HEK293 (cell line): ENCODE data around the gene TSPAN14.

Experiments
- CTCF ChIA-PET: fragments of 350-600 bp; formaldehyde crosslinking; extraction: SDS; loops from one replicate; lab custom pipeline; 2021; ENCODE audit warnings: antibody characterized with exemption; lab: Yijun Ruan, JAX
- POLR2A ChIA-PET: fragments of 300-600 bp; formaldehyde crosslinking; extraction: SDS; loops from one replicate; lab custom pipeline; 2020; ENCODE audit warnings: antibody characterized with exemption, inconsistent platforms; lab: Yijun Ruan, JAX
- H3K27ac ChIP-seq: fragments of 200-500 bp; sonication (Bioruptor generic); 2 replicates; pipeline ENCODE4 v1.5.1; 2014; ENCODE audit warnings: low read depth, low read length, control low read depth, inconsistent platforms; ENCODE audit errors: extremely low read depth
- H3K36me3 ChIP-seq, 2 experiments: fragments of 200-500 bp in 1 of 2; sonication (Bioruptor generic) in 1 of 2; 1 replicate in 1 of 2; 2 replicates in 1 of 2; pipeline ENCODE4 v1.5.1; 2014 to 2017; ENCODE audit warnings: inconsistent platforms in 2 of 2, low read length in 2 of 2; ENCODE audit not compliant: control insufficient read depth in 2 of 2, insufficient read depth in 1 of 2
- H3K4me1 ChIP-seq: fragments of 200-500 bp; sonication (Bioruptor generic); 2 replicates; pipeline ENCODE4 v1.5.1; 2014; ENCODE audit warnings: mild to moderate bottlenecking, low read length, inconsistent platforms; ENCODE audit not compliant: control insufficient read depth, insufficient read depth
- H3K4me3 ChIP-seq: 2 replicates; pipeline ENCODE4 v1.5.1; 2011; ENCODE audit warnings: low read depth, mild to moderate bottlenecking, control low read depth, low read length, moderate library complexity
- H3K9me3 ChIP-seq: fragments of 200-500 bp; sonication (Bioruptor generic); 2 replicates; pipeline ENCODE4 v1.5.1; 2014; ENCODE audit warnings: low read depth, low read length, inconsistent platforms; ENCODE audit not compliant: control insufficient read depth, insufficient read depth
- GFI1B ChIP-seq: fragments of 450-650 bp; formaldehyde crosslinking; IDR thresholded peaks from 2 replicates; pipeline ENCODE4 v1.5.1; 2016; ENCODE audit warnings: missing biosample characterization, missing genetic modification characterization
- GLIS2 ChIP-seq: fragments of 450-650 bp; formaldehyde crosslinking; IDR thresholded peaks from 2 replicates; pipeline ENCODE4 v1.5.1; 2016; ENCODE audit warnings: missing biosample characterization, missing genetic modification characterization
- HOXC10 ChIP-seq: sonication (generic); formaldehyde crosslinking; IDR thresholded peaks from 2 replicates; pipeline ENCODE4 v1.8.1; 2023; ENCODE audit warnings: mild to moderate bottlenecking, missing genetic modification reagents
- IKZF3 ChIP-seq: fragments of 450-650 bp; IDR thresholded peaks from 2 replicates; pipeline ENCODE4 v1.5.0; 2018; ENCODE audit warnings: missing biosample characterization, mild to moderate bottlenecking, missing genetic modification characterization, moderate library complexity
- KLF16 ChIP-seq: fragments of 450-650 bp; formaldehyde crosslinking; IDR thresholded peaks from 2 replicates; pipeline ENCODE4 v1.5.1; 2017; ENCODE audit warnings: missing biosample characterization, missing genetic modification characterization
- MEIS1 ChIP-seq: sonication (generic); formaldehyde crosslinking; IDR thresholded peaks from 2 replicates; pipeline ENCODE4 v1.8.1; 2022; ENCODE audit warnings: missing genetic modification reagents, mild to moderate bottlenecking, borderline replicate concordance
- OSR2 ChIP-seq: fragments of 450-650 bp; formaldehyde crosslinking; IDR thresholded peaks from 2 replicates; pipeline ENCODE4 v1.5.1; 2016; ENCODE audit warnings: missing biosample characterization, missing genetic modification characterization
- SCRT1 ChIP-seq: fragments of 450-650 bp; formaldehyde crosslinking; IDR thresholded peaks from 2 replicates; pipeline ENCODE4 v1.5.1; 2016; ENCODE audit warnings: missing biosample characterization, missing genetic modification characterization, borderline replicate concordance
- YY2 ChIP-seq: fragments of 450-650 bp; formaldehyde crosslinking; IDR thresholded peaks from 2 replicates; pipeline ENCODE4 v1.5.1; 2016; ENCODE audit warnings: missing biosample characterization, missing genetic modification characterization
- ZFHX2 ChIP-seq: fragments of 450-650 bp; formaldehyde crosslinking; conservative IDR thresholded peaks from 2 replicates; pipeline ENCODE4 v1.5.1; 2016; ENCODE audit warnings: missing biosample characterization, missing genetic modification characterization
- ZNF174 ChIP-seq: fragments of 450-650 bp; formaldehyde crosslinking; IDR thresholded peaks from 2 replicates; pipeline ENCODE4 v1.5.0; 2017; ENCODE audit warnings: missing biosample characterization, mild to moderate bottlenecking, missing genetic modification characterization
- ZNF211 ChIP-seq: fragments of 450-650 bp; formaldehyde crosslinking; IDR thresholded peaks from 2 replicates; pipeline ENCODE4 v1.5.1; 2016; ENCODE audit warnings: low read depth, missing biosample characterization, missing genetic modification characterization
- ZNF248 ChIP-seq: fragments of 450-650 bp; formaldehyde crosslinking; IDR thresholded peaks from 2 replicates; pipeline ENCODE4 v1.5.1; 2017; ENCODE audit warnings: missing biosample characterization, missing genetic modification characterization
- ZNF302 ChIP-seq: fragments of 450-650 bp; formaldehyde crosslinking; IDR thresholded peaks from 2 replicates; pipeline ENCODE4 v1.5.1; 2016; ENCODE audit warnings: missing biosample characterization, missing genetic modification characterization, low read depth
- ZNF350 ChIP-seq: fragments of 450-650 bp; formaldehyde crosslinking; IDR thresholded peaks from 2 replicates; pipeline ENCODE4 v1.5.0; 2017; ENCODE audit warnings: missing biosample characterization, mild to moderate bottlenecking, missing genetic modification characterization
- ZNF404 ChIP-seq: fragments of 450-650 bp; formaldehyde crosslinking; IDR thresholded peaks from 2 replicates; pipeline ENCODE4 v1.5.1; 2017; ENCODE audit warnings: missing biosample characterization, missing genetic modification characterization
- ZNF473 ChIP-seq: fragments of 450-650 bp; formaldehyde crosslinking; IDR thresholded peaks from 2 replicates; pipeline ENCODE4 v1.5.1; 2017; ENCODE audit warnings: missing biosample characterization, missing genetic modification characterization
- ZNF501 ChIP-seq: fragments of 450-650 bp; formaldehyde crosslinking; IDR thresholded peaks from 2 replicates; pipeline ENCODE4 v1.5.1; 2016; ENCODE audit warnings: missing biosample characterization, missing genetic modification characterization
- ZNF510 ChIP-seq: fragments of 450-650 bp; formaldehyde crosslinking; IDR thresholded peaks from 2 replicates; pipeline ENCODE4 v1.5.1; 2018; ENCODE audit warnings: mild to moderate bottlenecking, missing genetic modification characterization, missing biosample characterization; ENCODE audit not compliant: insufficient replicate concordance
- ZNF548 ChIP-seq: fragments of 450-650 bp; formaldehyde crosslinking; IDR thresholded peaks from 2 replicates; pipeline ENCODE4 v1.5.1; 2016; ENCODE audit warnings: missing biosample characterization, missing genetic modification characterization
- ZNF585B ChIP-seq: fragments of 450-650 bp; formaldehyde crosslinking; IDR thresholded peaks from 2 replicates; pipeline ENCODE4 v1.5.1; 2016; ENCODE audit warnings: missing biosample characterization, missing genetic modification characterization
- ZNF600 ChIP-seq: fragments of 450-650 bp; formaldehyde crosslinking; IDR thresholded peaks from 2 replicates; pipeline ENCODE4 v1.5.1; 2016; ENCODE audit warnings: missing biosample characterization, missing genetic modification characterization
- ZNF623 ChIP-seq: fragments of 450-650 bp; formaldehyde crosslinking; IDR thresholded peaks from 2 replicates; pipeline ENCODE4 v1.5.1; 2016; ENCODE audit warnings: missing biosample characterization, missing genetic modification characterization
- ZNF677 ChIP-seq: fragments of 450-650 bp; IDR thresholded peaks from 2 replicates; pipeline ENCODE4 v1.5.0; 2018; ENCODE audit warnings: missing biosample characterization, mild to moderate bottlenecking, missing genetic modification characterization, moderate library complexity
- ZNF792 ChIP-seq: fragments of 450-650 bp; formaldehyde crosslinking; IDR thresholded peaks from 2 replicates; pipeline ENCODE4 v1.5.1; 2016; ENCODE audit warnings: missing biosample characterization, missing genetic modification characterization
- TF ChIP-seq, protein P1 (sequence below): fragments of 450-650 bp; formaldehyde crosslinking; IDR thresholded peaks from 2 replicates; pipeline ENCODE4 v1.5.1; 2017; ENCODE audit warnings: missing biosample characterization, missing genetic modification characterization
- TF ChIP-seq, protein P2 (sequence below): fragments of 450-650 bp; formaldehyde crosslinking; IDR thresholded peaks from 2 replicates; pipeline ENCODE4 v1.5.1; 2017; ENCODE audit warnings: missing biosample characterization, missing genetic modification characterization
- TF ChIP-seq, protein P3 (sequence below): sonication (generic); formaldehyde crosslinking; IDR thresholded peaks from 2 replicates; pipeline ENCODE4 v1.8.1; 2022; ENCODE audit warnings: mild to moderate bottlenecking, moderate library complexity, missing genetic modification reagents
- TF ChIP-seq, protein P4 (sequence below): fragments of 450-650 bp; formaldehyde crosslinking; IDR thresholded peaks from 2 replicates; pipeline ENCODE4 v1.5.1; 2016; ENCODE audit warnings: missing biosample characterization, missing genetic modification characterization
- TF ChIP-seq, protein P5 (sequence below): fragments of 450-650 bp; formaldehyde crosslinking; IDR thresholded peaks from 2 replicates; pipeline ENCODE4 v1.5.1; 2016; ENCODE audit warnings: missing biosample characterization, missing genetic modification characterization

Gene TSPAN14

DNA sequence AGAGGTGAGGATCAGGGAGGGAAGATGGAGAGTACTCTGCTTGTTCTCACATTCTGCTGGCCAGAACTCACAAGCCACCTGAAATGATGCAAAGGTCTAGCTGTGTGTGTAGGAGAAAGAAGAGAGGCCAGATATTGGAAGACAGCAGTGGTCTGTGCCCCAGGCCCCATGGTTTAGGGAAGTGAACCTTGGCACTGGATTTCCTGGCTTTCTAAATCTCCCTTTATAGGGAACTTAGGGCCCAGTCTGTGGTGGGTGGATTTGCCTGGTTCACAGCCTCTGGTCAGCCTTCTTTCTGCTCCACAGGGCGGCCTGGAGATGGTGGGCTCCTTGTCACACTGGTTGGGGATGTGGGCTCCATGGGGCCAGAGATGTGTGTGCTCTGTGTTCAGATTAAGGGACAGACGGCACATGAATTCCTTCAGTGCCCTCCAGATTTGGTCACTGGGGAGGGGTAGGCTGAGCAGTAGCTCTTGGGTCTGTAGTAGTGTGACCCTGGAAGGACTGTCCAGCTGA, 74.1 kb downstream of the TSPAN14 start:
- H3K4me1 ChIP-seq, result no peaks in the 10 kb centered on the region
- ChIA-PET CTCF (interaction anchor here (0.6 kb wide), 1 partner anchor 272 kb away, joined by 3 read pairs; no protein-coding TSS in a partner anchor), POLR2A (interaction anchor here (0.6 kb wide), 1 partner anchor 27 kb away, joined by 4 read pairs; no protein-coding TSS in a partner anchor)
- no peak overlapping the region for H3K4me3 ChIP-seq
- H3K9me3 ChIP-seq, result no peaks in the 10 kb centered on the region
- TF ChIP-seq, protein P1, sequence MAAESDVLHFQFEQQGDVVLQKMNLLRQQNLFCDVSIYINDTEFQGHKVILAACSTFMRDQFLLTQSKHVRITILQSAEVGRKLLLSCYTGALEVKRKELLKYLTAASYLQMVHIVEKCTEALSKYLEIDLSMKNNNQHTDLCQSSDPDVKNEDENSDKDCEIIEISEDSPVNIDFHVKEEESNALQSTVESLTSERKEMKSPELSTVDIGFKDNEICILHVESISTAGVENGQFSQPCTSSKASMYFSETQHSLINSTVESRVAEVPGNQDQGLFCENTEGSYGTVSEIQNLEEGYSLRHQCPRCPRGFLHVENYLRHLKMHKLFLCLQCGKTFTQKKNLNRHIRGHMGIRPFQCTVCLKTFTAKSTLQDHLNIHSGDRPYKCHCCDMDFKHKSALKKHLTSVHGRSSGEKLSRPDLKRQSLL (tag by site-specific recombination), result no peak
- TF ChIP-seq ZNF473 (tag by site-specific recombination) (no peak), ZNF600 (tag by site-specific recombination) (no peak), IKZF3 (no peak), ZNF548 (tag by site-specific recombination) (no peak), GFI1B (tag by site-specific recombination) (no peak), HOXC10 (CRISPR knock-in tag) (no peak), OSR2 (tag by site-specific recombination) (no peak), ZNF585B (tag by site-specific recombination) (no peak), ZNF501 (tag by site-specific recombination) (no peak), ZNF211 (tag by site-specific recombination) (no peak), ZNF302 (tag by site-specific recombination) (no peak), ZNF510 (tag by site-specific recombination) (no peak), ZNF350 (tag by site-specific recombination) (no peak), MEIS1 (CRISPR knock-in tag) (no peak), ZNF404 (no peak)
- TF ChIP-seq, protein P2, sequence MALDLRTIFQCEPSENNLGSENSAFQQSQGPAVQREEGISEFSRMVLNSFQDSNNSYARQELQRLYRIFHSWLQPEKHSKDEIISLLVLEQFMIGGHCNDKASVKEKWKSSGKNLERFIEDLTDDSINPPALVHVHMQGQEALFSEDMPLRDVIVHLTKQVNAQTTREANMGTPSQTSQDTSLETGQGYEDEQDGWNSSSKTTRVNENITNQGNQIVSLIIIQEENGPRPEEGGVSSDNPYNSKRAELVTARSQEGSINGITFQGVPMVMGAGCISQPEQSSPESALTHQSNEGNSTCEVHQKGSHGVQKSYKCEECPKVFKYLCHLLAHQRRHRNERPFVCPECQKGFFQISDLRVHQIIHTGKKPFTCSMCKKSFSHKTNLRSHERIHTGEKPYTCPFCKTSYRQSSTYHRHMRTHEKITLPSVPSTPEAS (tag by site-specific recombination), result no peak
- TF ChIP-seq, protein P3, sequence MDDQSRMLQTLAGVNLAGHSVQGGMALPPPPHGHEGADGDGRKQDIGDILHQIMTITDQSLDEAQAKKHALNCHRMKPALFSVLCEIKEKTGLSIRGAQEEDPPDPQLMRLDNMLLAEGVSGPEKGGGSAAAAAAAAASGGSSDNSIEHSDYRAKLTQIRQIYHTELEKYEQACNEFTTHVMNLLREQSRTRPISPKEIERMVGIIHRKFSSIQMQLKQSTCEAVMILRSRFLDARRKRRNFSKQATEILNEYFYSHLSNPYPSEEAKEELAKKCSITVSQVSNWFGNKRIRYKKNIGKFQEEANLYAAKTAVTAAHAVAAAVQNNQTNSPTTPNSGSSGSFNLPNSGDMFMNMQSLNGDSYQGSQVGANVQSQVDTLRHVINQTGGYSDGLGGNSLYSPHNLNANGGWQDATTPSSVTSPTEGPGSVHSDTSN (CRISPR knock-in tag), result no peak
- no peaks in the 10 kb centered on the region for H3K36me3 ChIP-seq
- no peak overlapping the region for H3K27ac ChIP-seq

DNA sequence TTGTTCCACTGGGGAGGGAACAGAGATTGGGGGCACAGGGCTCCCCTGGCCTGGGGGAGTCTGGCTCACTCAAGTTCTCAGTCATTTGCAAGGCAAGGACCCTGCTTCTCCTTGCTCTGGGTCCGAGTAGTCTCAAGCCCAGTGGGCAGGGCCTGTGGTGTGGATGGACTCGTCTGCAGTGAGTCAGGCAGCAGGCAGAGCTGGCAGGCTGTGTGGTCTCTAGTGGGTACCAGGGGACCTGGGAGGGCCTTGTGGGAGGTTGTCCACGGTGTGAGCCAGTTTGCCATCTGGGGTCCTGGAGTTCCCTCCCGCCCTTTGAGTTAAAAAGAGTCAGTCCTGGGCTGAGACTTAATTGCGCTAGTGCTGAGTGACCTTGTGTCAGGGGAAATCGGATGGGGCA, 74.8 kb downstream of the TSPAN14 start:
- POLR2A ChIA-PET, result no interaction called here
- Histone ChIP-seq H3K4me1 (no peaks in the 10 kb centered on the region), H3K27ac (no peak overlapping the region), H3K9me3 (no peaks in the 10 kb centered on the region), H3K4me3 (no peak overlapping the region), H3K36me3 (no peaks in the 10 kb centered on the region)
- CTCF ChIA-PET, result no interaction called here
- no peak for TF ChIP-seq ZNF677 (tag by site-specific recombination)
- no peak for TF ChIP-seq YY2 (tag by site-specific recombination)
- no peak for TF ChIP-seq ZNF792
- no peak for TF ChIP-seq KLF16 (tag by site-specific recombination)
- TF ChIP-seq GLIS2, result no peak
- TF ChIP-seq, protein P4, sequence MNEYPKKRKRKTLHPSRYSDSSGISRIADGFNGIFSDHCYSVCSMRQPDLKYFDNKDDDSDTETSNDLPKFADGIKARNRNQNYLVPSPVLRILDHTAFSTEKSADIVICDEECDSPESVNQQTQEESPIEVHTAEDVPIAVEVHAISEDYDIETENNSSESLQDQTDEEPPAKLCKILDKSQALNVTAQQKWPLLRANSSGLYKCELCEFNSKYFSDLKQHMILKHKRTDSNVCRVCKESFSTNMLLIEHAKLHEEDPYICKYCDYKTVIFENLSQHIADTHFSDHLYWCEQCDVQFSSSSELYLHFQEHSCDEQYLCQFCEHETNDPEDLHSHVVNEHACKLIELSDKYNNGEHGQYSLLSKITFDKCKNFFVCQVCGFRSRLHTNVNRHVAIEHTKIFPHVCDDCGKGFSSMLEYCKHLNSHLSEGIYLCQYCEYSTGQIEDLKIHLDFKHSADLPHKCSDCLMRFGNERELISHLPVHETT (tag by site-specific recombination), result no peak
- TF ChIP-seq ZNF174 (tag by site-specific recombination), result no peak
- TF ChIP-seq ZNF501 (tag by site-specific recombination), result no peak
- TF ChIP-seq ZFHX2 (tag by site-specific recombination), result no peak
- no peak for TF ChIP-seq ZNF248 (tag by site-specific recombination)
- no peak for TF ChIP-seq ZNF623
- TF ChIP-seq, protein P5, sequence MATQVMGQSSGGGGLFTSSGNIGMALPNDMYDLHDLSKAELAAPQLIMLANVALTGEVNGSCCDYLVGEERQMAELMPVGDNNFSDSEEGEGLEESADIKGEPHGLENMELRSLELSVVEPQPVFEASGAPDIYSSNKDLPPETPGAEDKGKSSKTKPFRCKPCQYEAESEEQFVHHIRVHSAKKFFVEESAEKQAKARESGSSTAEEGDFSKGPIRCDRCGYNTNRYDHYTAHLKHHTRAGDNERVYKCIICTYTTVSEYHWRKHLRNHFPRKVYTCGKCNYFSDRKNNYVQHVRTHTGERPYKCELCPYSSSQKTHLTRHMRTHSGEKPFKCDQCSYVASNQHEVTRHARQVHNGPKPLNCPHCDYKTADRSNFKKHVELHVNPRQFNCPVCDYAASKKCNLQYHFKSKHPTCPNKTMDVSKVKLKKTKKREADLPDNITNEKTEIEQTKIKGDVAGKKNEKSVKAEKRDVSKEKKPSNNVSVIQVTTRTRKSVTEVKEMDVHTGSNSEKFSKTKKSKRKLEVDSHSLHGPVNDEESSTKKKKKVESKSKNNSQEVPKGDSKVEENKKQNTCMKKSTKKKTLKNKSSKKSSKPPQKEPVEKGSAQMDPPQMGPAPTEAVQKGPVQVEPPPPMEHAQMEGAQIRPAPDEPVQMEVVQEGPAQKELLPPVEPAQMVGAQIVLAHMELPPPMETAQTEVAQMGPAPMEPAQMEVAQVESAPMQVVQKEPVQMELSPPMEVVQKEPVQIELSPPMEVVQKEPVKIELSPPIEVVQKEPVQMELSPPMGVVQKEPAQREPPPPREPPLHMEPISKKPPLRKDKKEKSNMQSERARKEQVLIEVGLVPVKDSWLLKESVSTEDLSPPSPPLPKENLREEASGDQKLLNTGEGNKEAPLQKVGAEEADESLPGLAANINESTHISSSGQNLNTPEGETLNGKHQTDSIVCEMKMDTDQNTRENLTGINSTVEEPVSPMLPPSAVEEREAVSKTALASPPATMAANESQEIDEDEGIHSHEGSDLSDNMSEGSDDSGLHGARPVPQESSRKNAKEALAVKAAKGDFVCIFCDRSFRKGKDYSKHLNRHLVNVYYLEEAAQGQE (tag by site-specific recombination), result no peak
- TF ChIP-seq SCRT1 (tag by site-specific recombination), result no peak
